Smooth muscle cell (in vitro differentiated cells): ENCODE results near the gene ERC2. TPM values are rescaled to one million over a fixed set of nuclear protein-coding genes. Genes with fewer than 3 reads are reported as not detected.

Experiments used
- DNase-seq: peaks from one replicate; lab custom pipeline; 2025; ENCODE audit not compliant: unreplicated experiment; lab: John Stamatoyannopoulos, UW
- H2AFZ ChIP-seq: fragments of 200-600 bp; sonication (generic); 2 replicates; pipeline ENCODE4 v1.6.0; 2016; ENCODE audit warnings: antibody characterized with exemption, low read depth, mild to moderate bottlenecking
- H3F3A ChIP-seq: fragments of 200-600 bp; sonication (generic); 2 replicates; pipeline ENCODE4 v1.6.0; 2017; ENCODE audit warnings: antibody characterized with exemption, low read depth
- H3K27ac ChIP-seq: fragments of 200-600 bp; sonication (generic); 2 replicates; pipeline ENCODE4 v1.5.1; 2016; ENCODE audit warnings: low read depth, mild to moderate bottlenecking
- H3K27me3 ChIP-seq: fragments of 200-600 bp; sonication (generic); 2 replicates; pipeline ENCODE4 v1.6.1; 2016; ENCODE audit warnings: low read depth, mild to moderate bottlenecking
- H3K36me3 ChIP-seq: fragments of 200-600 bp; sonication (generic); 2 replicates; pipeline ENCODE4 v1.5.1; 2016; ENCODE audit warnings: low read depth
- H3K4me1 ChIP-seq: fragments of 200-600 bp; sonication (generic); 2 replicates; pipeline ENCODE4 v1.5.1; 2016; ENCODE audit warnings: low read depth
- H3K4me2 ChIP-seq: fragments of 200-600 bp; sonication (generic); 2 replicates; pipeline ENCODE4 v1.6.0; 2016; ENCODE audit warnings: mild to moderate bottlenecking
- H3K4me3 ChIP-seq: fragments of 200-600 bp; sonication (generic); 2 replicates; pipeline ENCODE4 v1.5.1; 2016; ENCODE audit warnings: mild to moderate bottlenecking
- H3K79me2 ChIP-seq: fragments of 200-600 bp; sonication (generic); 2 replicates; pipeline ENCODE4 v1.6.0; 2016; ENCODE audit warnings: low read depth, mild to moderate bottlenecking
- H3K9ac ChIP-seq: fragments of 200-600 bp; sonication (generic); 2 replicates; pipeline ENCODE4 v1.6.0; 2016; ENCODE audit warnings: low read depth
- H3K9me3 ChIP-seq: fragments of 200-600 bp; sonication (generic); replicated peaks from 2 replicates; pipeline ENCODE4 v1.5.1; 2016; ENCODE audit warnings: low read depth
- H4K20me1 ChIP-seq: fragments of 200-600 bp; sonication (generic); 2 replicates; pipeline ENCODE4 v1.6.0; 2016; ENCODE audit warnings: low read depth
- WGBS: methylation state at CpG from one replicate; pipeline ENCODE4 v1.1.7; 2016; ENCODE audit warnings: low lambda C conversion rate; 5-methylcytosine and 5-hydroxymethylcytosine counted together
- polyA plus RNA-seq: library from polyadenylated mRNA; unstranded; fragments of >200 nt; fragmentation: Nextera tagmentation; extraction: Ambion mirVana; gene quantifications from 2 replicates; pipeline ENCODE4 v1.2.1, GENCODE V29; 2016
- total RNA-seq: library from RNA; depleted of rRNA; stranded (reverse); fragments of >200 nt; gene quantifications from 2 replicates; pipeline ENCODE4 v1.2.3, GENCODE V29; 2014
- TF ChIP-seq, protein P1 (sequence below): fragments of 200-600 bp; sonication (generic); IDR thresholded peaks from 2 replicates; pipeline ENCODE4 v1.5.1; 2017; ENCODE audit warnings: borderline replicate concordance, mild to moderate bottlenecking, antibody characterized with exemption; ENCODE audit not compliant: insufficient read depth, poor library complexity, severe bottlenecking

Gene ERC2
- total and polyA plus RNA-seq, 2 experiments from 2014 or later: 1.1 TPM; not detected in 1

DNA sequence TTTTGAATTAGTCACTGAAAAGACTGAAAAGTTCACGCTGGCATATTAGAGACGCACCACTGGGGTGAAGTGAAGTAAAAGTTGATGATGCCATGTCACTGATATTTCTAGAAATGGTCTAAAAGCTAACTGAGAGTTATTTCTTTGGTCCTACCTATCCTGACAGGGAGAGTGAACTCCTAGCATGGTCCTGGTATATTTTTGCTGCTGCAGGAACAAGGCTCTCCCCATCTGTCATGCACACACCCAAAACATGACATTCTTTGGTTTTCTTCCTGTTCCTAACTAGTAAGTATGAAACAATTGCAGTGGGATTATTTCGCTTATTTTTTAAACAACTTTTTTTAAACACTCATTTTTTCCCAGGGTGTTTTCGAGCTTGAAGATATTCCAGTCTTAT lies 466.7 kb downstream of the ERC2 start:
- no peak overlapping the region for H3K4me3 ChIP-seq
- 84% methylated on average over 4 of the region's 4 CpGs for WGBS
- DNase-seq: no peak
- no peak overlapping the region for H3K27ac ChIP-seq
- H3K4me2 ChIP-seq: no peak overlapping the region
- TF ChIP-seq, protein P1, sequence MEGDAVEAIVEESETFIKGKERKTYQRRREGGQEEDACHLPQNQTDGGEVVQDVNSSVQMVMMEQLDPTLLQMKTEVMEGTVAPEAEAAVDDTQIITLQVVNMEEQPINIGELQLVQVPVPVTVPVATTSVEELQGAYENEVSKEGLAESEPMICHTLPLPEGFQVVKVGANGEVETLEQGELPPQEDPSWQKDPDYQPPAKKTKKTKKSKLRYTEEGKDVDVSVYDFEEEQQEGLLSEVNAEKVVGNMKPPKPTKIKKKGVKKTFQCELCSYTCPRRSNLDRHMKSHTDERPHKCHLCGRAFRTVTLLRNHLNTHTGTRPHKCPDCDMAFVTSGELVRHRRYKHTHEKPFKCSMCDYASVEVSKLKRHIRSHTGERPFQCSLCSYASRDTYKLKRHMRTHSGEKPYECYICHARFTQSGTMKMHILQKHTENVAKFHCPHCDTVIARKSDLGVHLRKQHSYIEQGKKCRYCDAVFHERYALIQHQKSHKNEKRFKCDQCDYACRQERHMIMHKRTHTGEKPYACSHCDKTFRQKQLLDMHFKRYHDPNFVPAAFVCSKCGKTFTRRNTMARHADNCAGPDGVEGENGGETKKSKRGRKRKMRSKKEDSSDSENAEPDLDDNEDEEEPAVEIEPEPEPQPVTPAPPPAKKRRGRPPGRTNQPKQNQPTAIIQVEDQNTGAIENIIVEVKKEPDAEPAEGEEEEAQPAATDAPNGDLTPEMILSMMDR: no peak
- peaks cover 3% of the 10 kb centered on the region for H3K4me1 ChIP-seq
- no peaks in the 10 kb centered on the region for H3K36me3 ChIP-seq
- no peak overlapping the region for H3K9ac ChIP-seq
- no peaks in the 10 kb centered on the region for H3K9me3 ChIP-seq
- H3F3A ChIP-seq: no peaks in the 10 kb centered on the region
- H3K79me2 ChIP-seq: no peaks in the 10 kb centered on the region
- H4K20me1 ChIP-seq: no peaks in the 10 kb centered on the region
- H3K27me3 ChIP-seq: peaks cover 18% of the 10 kb centered on the region
- no peak overlapping the region for H2AFZ ChIP-seq

DNA sequence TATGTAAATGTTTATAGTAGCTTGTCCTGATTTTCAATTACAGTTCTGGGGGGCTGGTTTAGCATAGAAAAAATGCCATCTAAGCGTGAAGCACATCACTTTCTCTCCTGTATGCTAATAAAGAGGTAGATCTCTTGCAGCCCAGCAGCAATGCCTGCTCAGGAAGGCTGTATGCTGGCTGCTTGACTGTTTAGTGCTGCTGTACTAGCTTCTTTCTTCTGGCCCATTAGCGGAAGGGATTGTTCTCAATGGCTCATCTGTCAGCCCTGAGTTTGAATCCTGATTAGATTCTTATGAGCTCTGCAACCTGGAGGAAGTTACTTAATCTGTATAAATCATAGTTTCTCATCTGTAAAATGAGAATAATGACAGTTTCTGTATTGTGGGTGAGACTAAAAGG lies 478.9 kb downstream of the ERC2 start:
- WGBS: 55% methylated on average over 2 of the region's 2 CpGs
- Histone ChIP-seq H3K9ac (no peak overlapping the region), H3F3A (no peaks in the 10 kb centered on the region), H3K9me3 (no peaks in the 10 kb centered on the region), H3K36me3 (no peaks in the 10 kb centered on the region), H2AFZ (no peak overlapping the region), H3K79me2 (no peaks in the 10 kb centered on the region), H3K27ac (no peak overlapping the region), H3K4me1 (peaks cover 12% of the 10 kb centered on the region), H3K4me3 (no peak overlapping the region), H3K4me2 (no peak overlapping the region), H3K27me3 (peaks cover 6% of the 10 kb centered on the region), H4K20me1 (no peaks in the 10 kb centered on the region)
- TF ChIP-seq, protein P1: no peak
- DNase-seq: no peak

DNA sequence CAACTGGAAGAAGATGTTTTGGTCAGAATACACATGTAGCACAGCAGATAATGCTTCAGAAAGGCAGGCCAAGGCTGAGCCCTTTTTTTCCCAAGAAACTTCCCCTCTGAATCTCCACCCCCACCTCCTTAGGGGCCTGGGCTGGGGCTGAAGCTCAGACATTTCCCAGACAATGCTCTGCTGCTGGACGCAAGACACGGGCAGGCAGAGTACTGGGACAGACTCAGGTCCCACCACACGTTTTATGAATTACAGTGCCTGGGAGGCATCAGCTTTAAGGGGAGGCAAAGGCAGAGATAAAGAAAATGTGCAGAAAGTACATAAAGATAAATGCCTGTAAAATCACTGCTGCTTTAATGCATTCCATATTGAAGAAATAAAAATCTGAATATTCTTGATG lies 479.4 kb downstream of the ERC2 start:
- Histone ChIP-seq H3K4me1 (peaks cover 10% of the 10 kb centered on the region), H3K27me3 (peaks cover 6% of the 10 kb centered on the region), H3F3A (no peaks in the 10 kb centered on the region), H3K9ac (no peak overlapping the region), H3K79me2 (no peaks in the 10 kb centered on the region), H3K36me3 (no peaks in the 10 kb centered on the region), H3K9me3 (no peaks in the 10 kb centered on the region), H4K20me1 (no peaks in the 10 kb centered on the region), H3K4me3 (no peak overlapping the region), H2AFZ (no peak overlapping the region), H3K4me2 (no peak overlapping the region), H3K27ac (no peak overlapping the region)
- TF ChIP-seq, protein P1: no peak
- 7% methylated on average over 3 of the region's 3 CpGs for WGBS
- DNase-seq: no peak

DNA sequence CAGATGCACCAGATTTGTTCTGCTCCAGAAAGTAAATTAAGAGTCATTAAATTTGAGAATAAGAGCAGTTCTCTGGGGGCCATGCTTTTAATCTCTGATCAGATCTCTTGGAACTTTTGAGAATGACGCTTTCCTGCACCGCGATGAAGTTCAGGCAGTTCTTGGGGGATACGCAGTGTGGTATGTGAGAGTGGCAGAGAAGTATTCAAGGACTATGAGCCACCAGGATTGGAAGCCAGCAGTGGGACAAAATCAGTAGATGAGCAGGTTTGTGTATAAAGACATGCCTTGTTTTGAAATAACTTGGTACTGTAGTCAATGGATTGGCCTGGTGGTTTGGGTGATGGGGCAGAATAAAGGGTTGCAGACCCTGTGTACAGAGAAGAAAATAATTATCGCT lies 483.6 kb downstream of the ERC2 start:
- Histone ChIP-seq H3K27me3 (peaks cover 10% of the 10 kb centered on the region), H4K20me1 (no peaks in the 10 kb centered on the region), H3K9ac (no peak overlapping the region), H3K4me3 (no peak overlapping the region), H3K36me3 (no peaks in the 10 kb centered on the region), H3K4me1 (peaks cover 7% of the 10 kb centered on the region), H3K4me2 (no peak overlapping the region), H3K79me2 (no peaks in the 10 kb centered on the region), H3K27ac (no peak overlapping the region), H2AFZ (no peak overlapping the region), H3F3A (no peaks in the 10 kb centered on the region), H3K9me3 (no peaks in the 10 kb centered on the region)
- TF ChIP-seq, protein P1: no peak
- 46% methylated on average over 5 of the region's 5 CpGs for WGBS
- DNase-seq: no peak
